HUES48 (cell line): ENCODE results near the gene ADAMTS14.

Experiments
- H3K27ac ChIP-seq: one replicate; pipeline ENCODE4 v1.7.0; 2013; ENCODE audit warnings: low read depth, low read length, inconsistent platforms
- H3K27me3 ChIP-seq: 2 replicates; pipeline ENCODE4 v1.6.1; 2013; ENCODE audit warnings: mild to moderate bottlenecking, low read length; ENCODE audit not compliant: control insufficient read depth, insufficient read depth
- H3K36me3 ChIP-seq: 2 replicates; pipeline ENCODE4 v1.6.1; 2013; ENCODE audit warnings: low read length; ENCODE audit not compliant: control insufficient read depth, insufficient read depth
- H3K4me1 ChIP-seq: 2 replicates; pipeline ENCODE4 v1.6.1; 2013; ENCODE audit warnings: mild to moderate bottlenecking, low read length; ENCODE audit not compliant: control insufficient read depth, insufficient read depth
- H3K4me3 ChIP-seq: 2 replicates; pipeline ENCODE4 v1.5.1; 2013; ENCODE audit warnings: mild to moderate bottlenecking, low read depth, low read length
- H3K9ac ChIP-seq: 2 replicates; pipeline ENCODE4 v1.6.1; 2013; ENCODE audit warnings: mild to moderate bottlenecking, low read depth, low read length, moderate library complexity
- H3K9me3 ChIP-seq: 2 replicates; pipeline ENCODE4 v1.6.1; 2013; ENCODE audit warnings: low read length; ENCODE audit not compliant: control insufficient read depth, insufficient read depth

Gene ADAMTS14

DNA sequence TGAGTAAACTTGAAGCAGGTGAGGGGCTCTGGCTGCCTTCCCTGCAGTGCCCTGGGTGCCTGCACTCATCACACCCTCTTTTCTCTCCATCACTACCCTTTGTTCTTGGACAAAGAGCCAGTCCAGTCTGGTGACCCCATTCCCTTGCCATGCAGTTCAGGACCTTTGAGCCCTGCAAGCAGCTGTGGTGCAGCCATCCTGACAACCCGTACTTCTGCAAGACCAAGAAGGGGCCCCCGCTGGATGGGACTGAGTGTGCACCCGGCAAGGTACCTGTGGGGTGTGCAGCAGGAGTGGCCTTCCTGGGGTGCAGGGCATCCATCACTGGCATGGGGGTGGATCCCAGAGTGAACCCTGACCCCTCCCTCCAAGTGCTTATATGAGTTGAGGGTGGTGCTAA, 64.2 kb downstream of the ADAMTS14 start:
- H3K9me3 ChIP-seq, result no peaks in the 10 kb centered on the region
- H3K9ac ChIP-seq, result no peak overlapping the region
- no peak overlapping the region for H3K4me3 ChIP-seq
- H3K27me3 ChIP-seq, result no peaks in the 10 kb centered on the region
- H3K36me3 ChIP-seq, result no peaks in the 10 kb centered on the region
- no peaks in the 10 kb centered on the region for H3K4me1 ChIP-seq
- no peak overlapping the region for H3K27ac ChIP-seq

DNA sequence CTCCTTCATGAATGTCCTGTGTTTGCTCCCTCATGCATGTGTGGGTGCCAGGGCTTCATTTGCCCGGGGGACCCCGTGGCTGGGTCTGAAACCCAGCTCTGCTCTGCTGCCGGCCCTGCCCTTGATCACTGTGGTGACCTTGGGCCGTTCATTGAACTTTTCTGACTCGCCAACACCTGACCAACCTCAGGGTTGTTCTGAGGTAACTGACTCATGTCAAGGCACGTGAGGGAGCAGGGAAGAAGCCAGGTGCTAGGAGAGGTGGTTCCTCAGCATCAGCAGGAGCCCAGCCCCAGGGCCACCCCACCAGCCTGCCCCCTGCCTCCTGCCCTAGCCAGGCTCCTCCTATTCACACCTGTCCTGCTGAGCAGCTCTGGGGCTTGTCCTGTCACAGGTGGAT, 64.9 kb downstream of the ADAMTS14 start:
- no peak overlapping the region for H3K4me3 ChIP-seq
- no peak overlapping the region for H3K9ac ChIP-seq
- no peak overlapping the region for H3K27ac ChIP-seq
- no peaks in the 10 kb centered on the region for H3K36me3 ChIP-seq
- no peaks in the 10 kb centered on the region for H3K27me3 ChIP-seq
- H3K9me3 ChIP-seq, result no peaks in the 10 kb centered on the region
- no peaks in the 10 kb centered on the region for H3K4me1 ChIP-seq

DNA sequence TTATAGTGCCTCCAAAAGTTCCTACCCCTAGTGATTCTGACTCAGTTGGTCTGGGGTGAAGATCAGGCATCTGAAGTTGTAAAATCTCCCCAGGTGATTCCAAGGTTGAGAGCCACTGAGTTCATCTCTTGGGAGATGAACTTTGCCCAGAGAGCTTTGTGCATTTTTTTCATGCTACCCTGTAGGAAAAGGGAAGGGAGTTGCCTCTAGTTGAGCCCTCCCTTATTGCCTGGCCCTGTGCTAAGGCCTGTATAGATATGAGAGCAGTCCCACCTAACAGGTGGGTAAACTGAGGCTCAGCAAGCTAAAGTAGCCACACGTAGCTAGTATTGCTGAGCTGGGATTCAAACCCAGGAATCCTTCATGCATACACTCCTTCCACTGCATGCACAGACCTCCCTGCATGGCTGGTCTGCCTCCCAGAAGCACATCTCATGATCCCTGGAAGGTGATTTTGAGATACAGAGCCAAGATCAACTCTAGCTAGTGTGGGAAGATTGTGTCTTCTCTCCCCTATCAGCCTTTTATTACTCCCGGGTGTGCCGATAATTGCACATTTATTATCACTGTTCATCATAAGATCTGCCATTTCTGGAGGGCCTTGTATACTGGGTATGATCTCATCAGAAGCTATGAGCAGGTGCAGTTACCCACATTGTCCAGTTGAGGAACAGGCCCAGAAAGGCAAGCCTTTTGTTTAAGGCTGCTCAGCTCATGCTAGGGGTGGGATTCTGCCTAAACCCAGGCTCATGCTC, 65.9 kb downstream of the ADAMTS14 start:
- H3K9ac ChIP-seq, result no peak overlapping the region
- H3K4me1 ChIP-seq, result no peaks in the 10 kb centered on the region
- H3K27ac ChIP-seq, result no peak overlapping the region
- H3K9me3 ChIP-seq, result no peaks in the 10 kb centered on the region
- no peaks in the 10 kb centered on the region for H3K27me3 ChIP-seq
- H3K4me3 ChIP-seq, result no peak overlapping the region
- H3K36me3 ChIP-seq, result no peaks in the 10 kb centered on the region

DNA sequence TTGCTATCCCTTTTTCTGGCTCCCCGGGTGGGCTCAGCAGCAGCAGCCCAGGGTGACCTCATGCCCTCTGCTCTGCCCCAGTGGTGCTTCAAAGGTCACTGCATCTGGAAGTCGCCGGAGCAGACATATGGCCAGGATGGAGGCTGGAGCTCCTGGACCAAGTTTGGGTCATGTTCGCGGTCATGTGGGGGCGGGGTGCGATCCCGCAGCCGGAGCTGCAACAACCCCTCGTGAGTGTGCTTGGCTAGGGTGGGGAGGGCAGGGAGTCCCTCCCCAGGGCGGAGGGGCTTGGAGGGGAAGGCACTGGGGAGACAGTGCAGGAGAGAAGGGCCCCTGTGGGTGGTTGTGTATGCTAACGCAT, 66.4 kb downstream of the ADAMTS14 start:
- Histone ChIP-seq H3K4me3 (no peak overlapping the region), H3K36me3 (no peaks in the 10 kb centered on the region), H3K27me3 (no peaks in the 10 kb centered on the region), H3K4me1 (no peaks in the 10 kb centered on the region), H3K9ac (no peak overlapping the region), H3K27ac (no peak overlapping the region), H3K9me3 (no peaks in the 10 kb centered on the region)

DNA sequence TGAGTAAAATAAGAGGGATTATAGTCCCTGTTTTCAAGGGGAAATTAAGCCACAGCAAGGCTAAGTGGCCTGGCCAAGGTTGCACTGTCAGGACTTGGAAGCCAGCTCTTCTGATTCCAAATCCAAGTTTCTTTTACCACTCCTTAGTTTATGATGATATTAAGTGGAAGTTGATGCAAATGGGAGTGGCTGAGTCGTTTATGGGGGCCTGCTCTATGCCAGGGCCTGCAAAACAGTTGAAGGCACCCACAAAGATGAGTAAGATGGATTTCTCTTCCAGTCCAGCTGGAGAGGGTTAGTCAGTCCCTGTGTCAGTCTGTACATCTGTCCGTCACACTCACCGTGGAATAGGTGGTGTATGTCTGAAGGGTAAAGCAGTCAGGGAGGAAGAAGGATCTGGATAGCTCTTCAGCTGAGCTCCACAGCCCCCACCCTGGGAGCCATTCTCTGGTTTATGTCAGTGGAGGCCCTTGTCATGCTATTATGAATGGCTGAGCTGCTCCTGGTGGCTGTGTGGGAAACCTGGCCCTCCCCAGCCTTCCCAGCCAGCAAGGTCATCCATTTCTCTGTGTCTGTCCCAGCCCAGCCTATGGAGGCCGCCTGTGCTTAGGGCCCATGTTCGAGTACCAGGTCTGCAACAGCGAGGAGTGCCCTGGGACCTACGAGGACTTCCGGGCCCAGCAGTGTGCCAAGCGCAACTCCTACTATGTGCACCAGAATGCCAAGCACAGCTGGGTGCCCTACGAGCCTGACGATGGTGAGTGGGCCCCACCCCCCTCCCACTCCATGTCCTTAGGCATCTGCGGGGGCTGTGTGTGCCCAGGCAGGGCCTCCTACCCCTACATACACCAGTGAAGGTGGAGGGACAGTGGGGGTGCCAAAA, 68.3 kb downstream of the ADAMTS14 start:
- no peaks in the 10 kb centered on the region for H3K27me3 ChIP-seq
- H3K4me3 ChIP-seq, result no peak overlapping the region
- no peaks in the 10 kb centered on the region for H3K36me3 ChIP-seq
- no peaks in the 10 kb centered on the region for H3K9me3 ChIP-seq
- no peak overlapping the region for H3K9ac ChIP-seq
- H3K27ac ChIP-seq, result no peak overlapping the region
- H3K4me1 ChIP-seq, result no peaks in the 10 kb centered on the region

DNA sequence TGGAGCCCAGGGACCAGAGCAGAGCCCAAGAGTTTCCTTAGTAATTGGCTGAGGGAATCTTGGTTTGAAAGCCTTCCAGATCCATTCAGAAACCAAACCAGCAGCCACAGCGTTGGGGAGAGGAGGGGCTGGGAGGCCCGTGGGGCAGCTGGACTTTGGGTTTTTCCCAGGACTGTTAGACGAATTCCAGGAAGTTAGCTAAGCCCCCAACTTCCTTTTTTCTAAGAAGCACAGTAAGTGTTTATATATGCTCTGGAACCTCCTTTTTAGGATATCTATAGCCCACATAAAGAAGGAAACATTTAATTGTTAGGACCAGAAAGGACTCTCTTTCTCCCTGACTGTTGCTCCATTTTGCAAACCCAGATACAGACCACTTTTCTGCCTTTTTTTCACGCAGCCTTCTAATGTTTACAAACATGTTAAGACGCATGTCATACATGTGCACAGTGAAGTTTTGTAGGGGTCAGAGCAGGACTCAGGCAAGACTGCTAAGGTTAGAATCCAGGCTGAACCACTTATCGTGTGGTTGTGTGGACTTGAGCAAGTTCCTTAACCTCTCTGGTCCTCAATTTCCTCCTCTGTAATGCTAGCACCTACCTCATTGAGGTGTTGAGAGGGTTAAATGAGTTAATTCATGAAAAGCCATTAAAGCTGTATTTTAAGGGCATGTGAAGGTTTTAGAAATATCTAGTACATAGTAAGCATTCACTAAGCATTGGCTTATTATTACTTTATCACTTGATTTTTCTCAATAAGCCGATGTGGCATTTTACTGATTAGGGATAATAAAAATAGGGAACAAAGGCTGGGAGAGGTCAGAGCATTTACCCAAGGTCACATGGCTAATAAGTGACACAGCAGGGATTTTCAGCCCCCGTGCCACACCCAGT, 70.5 kb downstream of the ADAMTS14 start:
- no peak overlapping the region for H3K9ac ChIP-seq
- no peaks in the 10 kb centered on the region for H3K36me3 ChIP-seq
- H3K9me3 ChIP-seq, result no peaks in the 10 kb centered on the region
- H3K27ac ChIP-seq, result no peak overlapping the region
- H3K4me1 ChIP-seq, result no peaks in the 10 kb centered on the region
- no peak overlapping the region for H3K4me3 ChIP-seq
- no peaks in the 10 kb centered on the region for H3K27me3 ChIP-seq

DNA sequence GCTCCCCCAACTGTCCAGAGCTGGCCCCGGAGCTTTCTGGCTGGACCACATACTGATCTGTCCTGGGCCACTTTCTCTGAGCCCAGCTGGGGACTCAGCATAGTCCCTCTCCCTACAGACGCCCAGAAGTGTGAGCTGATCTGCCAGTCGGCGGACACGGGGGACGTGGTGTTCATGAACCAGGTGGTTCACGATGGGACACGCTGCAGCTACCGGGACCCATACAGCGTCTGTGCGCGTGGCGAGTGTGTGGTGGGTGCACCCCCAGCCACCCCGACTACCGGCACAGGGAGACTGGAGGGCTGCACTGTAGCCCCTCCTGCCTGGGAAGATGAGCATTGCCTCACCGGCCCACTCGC, 71.1 kb downstream of the ADAMTS14 start:
- H3K4me1 ChIP-seq, result no peaks in the 10 kb centered on the region

DNA sequence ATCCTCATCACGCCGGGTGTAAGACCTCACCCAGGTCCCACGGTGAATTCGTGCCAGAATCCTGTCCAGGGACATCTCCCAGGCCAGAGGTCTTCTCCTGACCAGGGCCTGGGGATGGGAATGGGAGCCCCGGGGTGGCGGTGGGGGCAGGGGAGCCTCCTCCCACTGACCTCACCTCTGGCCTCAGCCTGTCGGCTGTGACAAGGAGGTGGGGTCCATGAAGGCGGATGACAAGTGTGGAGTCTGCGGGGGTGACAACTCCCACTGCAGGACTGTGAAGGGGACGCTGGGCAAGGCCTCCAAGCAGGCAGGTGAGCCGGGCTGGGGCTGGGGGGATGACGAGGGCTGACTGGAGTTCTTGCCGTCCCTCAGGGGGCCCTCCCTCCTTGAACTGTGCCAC, 71.6 kb downstream of the ADAMTS14 start:
- no peak overlapping the region for H3K9ac ChIP-seq

More for the DNA sequence above, 71.1 kb downstream of the ADAMTS14 start:
- Histone ChIP-seq H3K27ac (no peak overlapping the region), H3K27me3 (no peaks in the 10 kb centered on the region), H3K9ac (no peak overlapping the region), H3K36me3 (no peaks in the 10 kb centered on the region), H3K4me3 (no peak overlapping the region), H3K9me3 (no peaks in the 10 kb centered on the region)

DNA sequence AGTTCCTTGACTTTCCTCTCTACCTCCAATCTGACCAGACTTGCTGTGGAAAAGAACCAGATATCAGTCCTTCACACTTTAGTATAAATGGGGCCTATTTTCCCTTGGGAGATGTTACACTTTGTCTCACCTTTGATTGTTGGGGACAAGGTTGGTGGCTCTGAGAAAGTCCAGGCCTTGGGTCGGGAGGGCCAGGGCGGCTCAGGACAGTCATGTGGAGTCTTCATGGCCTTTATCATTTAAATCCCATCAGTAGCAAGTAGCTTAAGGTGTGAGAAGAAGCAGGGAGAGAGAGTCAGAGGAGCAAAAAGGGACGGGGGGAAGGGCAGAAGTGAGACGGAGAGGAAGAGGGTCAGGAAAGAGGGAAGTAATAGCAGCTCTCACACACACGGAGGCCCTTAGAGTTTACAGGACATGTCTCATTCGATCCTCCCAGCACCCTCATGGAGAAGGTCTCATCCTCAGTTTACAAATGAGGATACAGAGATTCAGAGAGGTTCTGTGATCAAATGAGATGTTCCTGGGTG, 72.4 kb downstream of the ADAMTS14 start:
- Histone ChIP-seq H3K4me1 (no peaks in the 10 kb centered on the region), H3K27ac (no peak overlapping the region), H3K36me3 (no peaks in the 10 kb centered on the region), H3K27me3 (no peaks in the 10 kb centered on the region), H3K9ac (no peak overlapping the region), H3K9me3 (no peaks in the 10 kb centered on the region), H3K4me3 (no peak overlapping the region)

More for the DNA sequence above, 71.6 kb downstream of the ADAMTS14 start:
- Histone ChIP-seq H3K4me3 (no peak overlapping the region), H3K27me3 (no peaks in the 10 kb centered on the region), H3K36me3 (no peaks in the 10 kb centered on the region), H3K4me1 (no peaks in the 10 kb centered on the region), H3K9me3 (no peaks in the 10 kb centered on the region), H3K27ac (no peak overlapping the region)

DNA sequence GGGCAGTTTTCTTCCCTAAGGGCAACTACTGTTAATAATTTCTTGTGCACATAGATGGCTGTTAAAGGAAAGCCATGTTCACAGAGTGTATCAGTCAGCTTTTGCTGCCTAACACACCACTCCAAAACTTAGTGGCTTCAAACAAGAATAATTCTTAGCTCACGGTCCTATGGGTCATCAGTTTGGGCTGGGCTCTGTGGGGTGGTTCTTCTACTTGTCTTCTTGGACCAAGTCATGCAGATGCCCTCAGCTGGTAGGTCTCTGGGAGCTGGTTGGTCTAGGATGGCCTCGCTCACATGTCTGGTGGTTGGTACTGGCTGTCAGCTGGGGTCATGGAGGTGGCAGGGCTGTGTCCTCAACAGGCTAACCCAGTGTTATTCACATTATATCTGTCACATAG, 73.2 kb downstream of the ADAMTS14 start:
- H3K27ac ChIP-seq, result no peak overlapping the region
- H3K4me3 ChIP-seq, result no peak overlapping the region
- no peaks in the 10 kb centered on the region for H3K27me3 ChIP-seq
- H3K9me3 ChIP-seq, result no peaks in the 10 kb centered on the region
- H3K36me3 ChIP-seq, result no peaks in the 10 kb centered on the region
- H3K4me1 ChIP-seq, result no peaks in the 10 kb centered on the region
- H3K9ac ChIP-seq, result no peak overlapping the region
